ENCODE measurements around the gene TINAG.

DNA sequence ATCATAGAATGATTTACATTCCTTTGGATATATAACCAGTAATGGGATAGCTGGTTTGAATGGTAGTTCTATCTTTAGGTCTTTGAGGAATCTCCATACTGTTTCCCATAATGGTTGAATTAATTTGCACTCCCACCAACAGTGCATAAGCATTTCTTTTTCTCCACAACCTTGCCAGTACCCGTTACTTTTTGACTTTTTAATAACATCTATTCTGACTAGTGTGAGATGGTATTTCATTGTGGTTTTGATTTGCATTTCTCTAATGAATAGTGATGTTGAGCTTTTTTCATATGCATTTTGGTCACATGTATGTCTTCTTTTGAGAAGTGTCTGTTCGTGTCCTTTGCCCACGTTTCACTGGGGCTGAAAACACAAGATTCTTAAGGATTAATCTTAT, 107.3 kb downstream of the TINAG start:
- TF ChIP-seq, protein P1, sequence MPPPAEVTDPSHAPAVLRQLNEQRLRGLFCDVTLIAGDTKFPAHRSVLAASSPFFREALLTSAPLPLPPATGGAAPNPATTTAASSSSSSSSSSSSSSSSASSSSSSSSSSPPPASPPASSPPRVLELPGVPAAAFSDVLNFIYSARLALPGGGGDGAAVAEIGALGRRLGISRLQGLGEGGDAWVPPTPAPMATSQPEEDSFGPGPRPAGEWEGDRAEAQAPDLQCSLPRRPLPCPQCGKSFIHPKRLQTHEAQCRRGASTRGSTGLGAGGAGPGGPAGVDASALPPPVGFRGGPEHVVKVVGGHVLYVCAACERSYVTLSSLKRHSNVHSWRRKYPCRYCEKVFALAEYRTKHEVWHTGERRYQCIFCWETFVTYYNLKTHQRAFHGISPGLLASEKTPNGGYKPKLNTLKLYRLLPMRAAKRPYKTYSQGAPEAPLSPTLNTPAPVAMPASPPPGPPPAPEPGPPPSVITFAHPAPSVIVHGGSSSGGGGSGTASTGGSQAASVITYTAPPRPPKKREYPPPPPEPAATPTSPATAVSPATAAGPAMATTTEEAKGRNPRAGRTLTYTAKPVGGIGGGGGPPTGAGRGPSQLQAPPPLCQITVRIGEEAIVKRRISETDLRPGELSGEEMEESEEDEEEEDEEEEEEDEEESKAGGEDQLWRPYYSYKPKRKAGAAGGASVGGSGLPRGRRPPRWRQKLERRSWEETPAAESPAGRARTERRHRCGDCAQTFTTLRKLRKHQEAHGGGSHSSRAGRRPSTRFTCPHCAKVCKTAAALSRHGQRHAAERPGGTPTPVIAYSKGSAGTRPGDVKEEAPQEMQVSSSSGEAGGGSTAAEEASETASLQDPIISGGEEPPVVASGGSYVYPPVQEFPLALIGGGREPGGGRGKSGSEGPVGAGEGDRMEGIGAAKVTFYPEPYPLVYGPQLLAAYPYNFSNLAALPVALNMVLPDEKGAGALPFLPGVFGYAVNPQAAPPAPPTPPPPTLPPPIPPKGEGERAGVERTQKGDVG (CRISPR knock-in tag; IDR thresholded peaks at IDR 0.05) = no peak
- TF ChIP-seq RCOR1 (conservative IDR thresholded peaks at IDR 0.05; ENCODE audit: low read depth, low read length) = no peak
- TF ChIP-seq EZH2 (IDR thresholded peaks at IDR 0.05; ENCODE audit: borderline replicate concordance, control insufficient read depth, low read depth, low read length) = no peak
